Hematopoietic multipotent progenitor cell (in vitro differentiated cells): ENCODE data around the gene UQCC5. TPM values are rescaled to one million over a fixed set of nuclear protein-coding genes. Genes with fewer than 3 reads are reported as not detected.

ENCODE experiments used
- DNase-seq, 3 donors: peaks; one replicate each; pipeline ENCODE4 v3.0.0-alpha.2; 2011 to 2015; ENCODE audit warnings: low read depth in 2 of 3, low spot score in 2 of 3
- total RNA-seq: library from RNA; depleted of rRNA; stranded (reverse); fragments of >200 nt; gene quantifications from one replicate; pipeline ENCODE4 v1.2.3, GENCODE V29; 2012

The UQCC5 gene, protein sequence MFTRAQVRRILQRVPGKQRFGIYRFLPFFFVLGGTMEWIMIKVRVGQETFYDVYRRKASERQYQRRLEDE
- 1.9 TPM for total RNA-seq

DNA sequence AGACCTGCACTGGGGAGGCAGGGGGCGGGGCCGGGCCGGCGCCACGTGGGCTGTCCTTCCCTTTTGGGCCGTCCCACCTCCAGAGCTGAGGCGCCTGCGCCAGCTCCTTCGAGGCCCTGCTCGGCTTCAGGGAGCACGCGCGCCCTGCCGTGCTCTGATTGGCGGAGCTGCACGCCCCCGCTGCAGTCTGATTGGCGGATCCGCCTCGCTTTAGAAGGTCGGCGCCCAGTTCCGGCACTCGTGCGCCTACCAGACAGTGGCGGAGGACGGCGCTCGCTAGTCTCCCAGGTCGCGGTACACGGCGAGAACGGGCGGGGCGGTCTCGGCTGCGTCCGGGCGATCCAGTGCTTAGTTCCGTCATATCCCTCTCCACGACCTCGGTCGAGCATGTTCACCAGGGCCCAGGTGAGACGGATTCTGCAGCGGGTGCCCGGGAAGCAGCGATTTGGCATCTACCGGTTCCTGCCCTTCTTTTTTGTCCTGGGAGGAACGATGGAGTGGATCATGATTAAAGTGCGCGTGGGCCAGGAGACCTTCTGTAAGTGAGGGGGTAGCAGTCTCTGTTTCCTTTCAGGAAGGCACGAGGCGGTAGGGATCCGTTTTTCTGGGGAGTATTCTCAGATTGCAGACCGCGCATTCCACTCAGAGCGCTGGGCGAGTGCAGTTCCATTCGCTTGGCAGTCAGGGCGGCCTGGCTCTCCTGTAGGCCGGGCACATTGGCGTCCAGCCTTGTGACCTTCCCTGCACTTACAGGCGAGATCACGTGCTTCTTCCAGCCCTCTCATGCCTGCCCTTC is at the start of gene UQCC5:
Gene UQCC5 (plus strand): TSS at position 237 of the 796 bp plus-strand sequence. CDS start 151 bp downstream, at position 388.
- peak; percentile 97 to 99 (median 98) for DNase-seq

DNA sequence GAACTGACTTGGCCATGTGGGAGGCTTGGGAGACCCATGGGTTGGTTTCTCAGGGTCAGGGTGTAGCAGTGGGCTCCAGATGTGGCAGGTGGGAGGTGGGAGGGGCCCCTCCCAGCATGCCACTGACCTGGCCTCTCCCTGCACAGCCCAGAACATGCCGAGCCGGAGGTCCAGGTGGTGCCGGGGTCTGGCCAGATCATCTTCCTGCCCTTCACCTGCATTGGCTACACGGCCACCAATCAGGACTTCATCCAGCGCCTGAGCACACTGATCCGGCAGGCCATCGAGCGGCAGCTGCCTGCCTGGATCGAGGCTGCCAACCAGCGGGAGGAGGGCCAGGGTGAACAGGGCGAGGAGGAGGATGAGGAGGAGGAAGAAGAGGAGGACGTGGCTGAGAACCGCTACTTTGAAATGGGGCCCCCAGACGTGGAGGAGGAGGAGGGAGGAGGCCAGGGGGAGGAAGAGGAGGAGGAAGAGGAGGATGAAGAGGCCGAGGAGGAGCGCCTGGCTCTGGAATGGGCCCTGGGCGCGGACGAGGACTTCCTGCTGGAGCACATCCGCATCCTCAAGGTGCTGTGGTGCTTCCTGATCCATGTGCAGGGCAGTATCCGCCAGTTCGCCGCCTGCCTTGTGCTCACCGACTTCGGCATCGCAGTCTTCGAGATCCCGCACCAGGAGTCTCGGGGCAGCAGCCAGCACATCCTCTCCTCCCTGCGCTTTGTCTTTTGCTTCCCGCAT is 49.2 kb upstream of the UQCC5 start:
- DNase-seq = no peak

DNA sequence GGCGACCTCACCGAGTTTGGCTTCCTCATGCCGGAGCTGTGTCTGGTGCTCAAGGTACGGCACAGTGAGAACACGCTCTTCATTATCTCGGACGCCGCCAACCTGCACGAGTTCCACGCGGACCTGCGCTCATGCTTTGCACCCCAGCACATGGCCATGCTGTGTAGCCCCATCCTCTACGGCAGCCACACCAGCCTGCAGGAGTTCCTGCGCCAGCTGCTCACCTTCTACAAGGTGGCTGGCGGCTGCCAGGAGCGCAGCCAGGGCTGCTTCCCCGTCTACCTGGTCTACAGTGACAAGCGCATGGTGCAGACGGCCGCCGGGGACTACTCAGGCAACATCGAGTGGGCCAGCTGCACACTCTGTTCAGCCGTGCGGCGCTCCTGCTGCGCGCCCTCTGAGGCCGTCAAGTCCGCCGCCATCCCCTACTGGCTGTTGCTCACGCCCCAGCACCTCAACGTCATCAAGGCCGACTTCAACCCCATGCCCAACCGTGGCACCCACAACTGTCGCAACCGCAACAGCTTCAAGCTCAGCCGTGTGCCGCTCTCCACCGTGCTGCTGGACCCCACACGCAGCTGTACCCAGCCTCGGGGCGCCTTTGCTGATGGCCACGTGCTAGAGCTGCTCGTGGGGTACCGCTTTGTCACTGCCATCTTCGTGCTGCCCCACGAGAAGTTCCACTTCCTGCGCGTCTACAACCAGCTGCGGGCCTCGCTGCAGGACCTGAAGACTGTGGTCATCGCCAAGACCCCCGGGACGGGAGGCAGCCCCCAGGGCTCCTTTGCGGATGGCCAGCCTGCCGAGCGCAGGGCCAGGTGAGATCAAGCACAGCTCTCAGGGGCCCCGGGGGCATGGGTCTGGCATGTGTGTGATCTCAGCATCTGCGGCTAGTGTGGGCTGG is 48.4 kb upstream of the UQCC5 start:
- no peak for DNase-seq

DNA sequence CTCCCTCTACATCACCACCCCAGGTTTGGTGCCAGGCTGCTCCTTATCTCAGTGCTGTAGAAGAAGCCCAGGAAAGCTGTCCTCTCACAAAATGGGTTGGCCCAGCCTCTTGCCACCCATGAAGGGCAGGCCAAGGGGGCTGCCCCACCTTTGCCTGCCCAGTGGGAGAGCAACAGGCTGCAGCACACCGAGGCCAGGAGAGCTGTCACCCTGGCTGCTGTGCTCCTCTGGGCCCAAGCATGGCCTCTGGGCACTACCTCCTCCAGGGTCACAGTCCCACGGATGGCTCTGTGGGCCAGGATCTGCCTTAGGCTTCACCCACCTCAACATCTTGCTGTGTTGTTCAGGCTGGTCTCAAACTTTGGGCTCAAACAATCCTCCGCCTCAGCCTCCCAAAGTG is 47.7 kb upstream of the UQCC5 start:
- DNase-seq = no peak

DNA sequence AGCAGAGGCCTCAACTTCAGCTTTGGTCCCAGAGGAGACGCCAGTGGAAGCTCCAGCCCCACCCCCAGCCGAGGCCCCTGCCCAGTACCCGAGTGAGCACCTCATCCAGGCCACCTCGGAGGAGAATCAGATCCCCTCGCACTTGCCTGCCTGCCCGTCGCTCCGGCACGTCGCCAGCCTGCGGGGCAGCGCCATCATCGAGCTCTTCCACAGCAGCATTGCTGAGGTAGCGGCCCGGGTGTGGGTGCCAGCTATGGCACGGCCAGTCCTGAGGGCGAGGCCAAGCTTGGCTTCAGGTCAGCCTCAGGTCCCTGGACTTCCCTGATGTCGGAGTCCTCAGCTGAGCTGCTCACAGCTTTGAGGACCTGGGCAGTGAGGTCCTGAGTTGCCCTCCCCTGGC is 47.0 kb upstream of the UQCC5 start:
- no peak for DNase-seq

DNA sequence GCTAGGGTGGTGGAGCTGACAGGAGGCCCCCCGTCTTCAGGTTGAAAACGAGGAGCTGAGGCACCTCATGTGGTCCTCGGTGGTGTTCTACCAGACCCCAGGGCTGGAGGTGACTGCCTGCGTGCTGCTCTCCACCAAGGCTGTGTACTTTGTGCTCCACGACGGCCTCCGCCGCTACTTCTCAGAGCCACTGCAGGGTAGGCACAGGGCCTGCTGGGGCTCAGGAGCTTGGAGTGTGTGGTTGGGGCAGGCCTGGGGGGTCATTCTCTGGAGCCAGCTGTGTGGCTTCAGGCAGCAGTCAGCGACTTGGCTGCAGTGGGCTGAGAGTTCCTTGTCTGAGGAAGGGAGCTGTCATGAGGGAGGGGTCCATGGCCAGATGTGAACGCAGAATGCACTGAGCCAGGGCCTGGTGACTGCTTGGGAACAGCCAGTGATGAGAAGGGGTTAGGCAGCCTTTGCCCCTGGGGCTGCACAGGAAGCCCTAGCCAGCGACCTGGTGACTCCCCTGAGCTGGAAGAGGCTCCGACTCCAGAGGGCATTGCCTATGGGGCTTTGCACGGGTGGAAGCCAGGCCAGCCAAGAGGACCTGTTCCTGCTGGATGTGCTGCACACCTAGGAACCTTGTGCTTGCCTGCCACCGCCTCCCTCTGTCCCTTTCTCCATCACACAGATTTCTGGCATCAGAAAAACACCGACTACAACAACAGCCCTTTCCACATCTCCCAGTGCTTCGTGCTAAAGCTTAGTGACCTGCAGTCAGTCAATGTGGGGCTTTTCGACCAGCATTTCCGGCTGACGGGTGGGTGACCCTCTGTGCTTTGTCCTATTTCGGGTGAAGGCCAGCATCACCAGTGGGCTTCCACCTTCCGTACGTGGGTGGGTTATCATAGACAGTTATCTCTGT is 46.1 kb upstream of the UQCC5 start:
- DNase-seq = no peak

DNA sequence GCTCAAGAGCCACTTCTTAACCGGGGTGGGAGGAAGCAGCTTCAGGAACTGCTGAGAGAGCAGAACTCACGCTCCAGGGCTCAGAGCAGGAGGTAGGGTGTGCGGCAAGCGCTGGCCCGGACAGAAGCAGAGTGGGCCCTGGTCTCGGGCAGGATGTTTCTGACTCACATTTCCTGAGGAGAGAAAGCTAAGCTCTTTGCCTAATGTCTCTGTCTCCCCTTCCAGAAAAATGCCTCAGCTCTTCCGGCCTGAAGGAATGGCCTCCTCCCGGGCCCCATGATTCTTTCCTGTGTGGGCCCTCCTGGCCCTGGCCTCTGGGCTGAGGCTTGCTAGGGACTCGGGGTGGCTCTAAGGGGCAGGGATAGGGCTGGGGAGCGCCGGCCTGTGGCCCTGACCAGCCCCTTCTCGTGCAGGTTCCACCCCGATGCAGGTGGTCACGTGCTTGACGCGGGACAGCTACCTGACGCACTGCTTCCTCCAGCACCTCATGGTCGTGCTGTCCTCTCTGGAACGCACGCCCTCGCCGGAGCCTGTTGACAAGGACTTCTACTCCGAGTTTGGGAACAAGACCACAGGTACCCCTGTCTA is 45.4 kb upstream of the UQCC5 start:
- peak in 2 of 3 donors; percentile 58 to 64 for DNase-seq

DNA sequence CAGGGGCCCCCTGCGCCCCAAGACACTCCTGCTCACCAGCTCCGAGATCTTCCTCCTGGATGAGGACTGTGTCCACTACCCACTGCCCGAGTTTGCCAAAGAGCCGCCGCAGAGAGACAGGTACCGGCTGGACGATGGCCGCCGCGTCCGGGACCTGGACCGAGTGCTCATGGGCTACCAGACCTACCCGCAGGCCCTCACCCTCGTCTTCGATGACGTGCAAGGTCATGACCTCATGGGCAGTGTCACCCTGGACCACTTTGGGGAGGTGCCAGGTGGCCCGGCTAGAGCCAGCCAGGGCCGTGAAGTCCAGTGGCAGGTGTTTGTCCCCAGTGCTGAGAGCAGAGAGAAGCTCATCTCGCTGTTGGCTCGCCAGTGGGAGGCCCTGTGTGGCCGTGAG is 44.3 kb upstream of the UQCC5 start:
- DNase-seq = no peak

DNA sequence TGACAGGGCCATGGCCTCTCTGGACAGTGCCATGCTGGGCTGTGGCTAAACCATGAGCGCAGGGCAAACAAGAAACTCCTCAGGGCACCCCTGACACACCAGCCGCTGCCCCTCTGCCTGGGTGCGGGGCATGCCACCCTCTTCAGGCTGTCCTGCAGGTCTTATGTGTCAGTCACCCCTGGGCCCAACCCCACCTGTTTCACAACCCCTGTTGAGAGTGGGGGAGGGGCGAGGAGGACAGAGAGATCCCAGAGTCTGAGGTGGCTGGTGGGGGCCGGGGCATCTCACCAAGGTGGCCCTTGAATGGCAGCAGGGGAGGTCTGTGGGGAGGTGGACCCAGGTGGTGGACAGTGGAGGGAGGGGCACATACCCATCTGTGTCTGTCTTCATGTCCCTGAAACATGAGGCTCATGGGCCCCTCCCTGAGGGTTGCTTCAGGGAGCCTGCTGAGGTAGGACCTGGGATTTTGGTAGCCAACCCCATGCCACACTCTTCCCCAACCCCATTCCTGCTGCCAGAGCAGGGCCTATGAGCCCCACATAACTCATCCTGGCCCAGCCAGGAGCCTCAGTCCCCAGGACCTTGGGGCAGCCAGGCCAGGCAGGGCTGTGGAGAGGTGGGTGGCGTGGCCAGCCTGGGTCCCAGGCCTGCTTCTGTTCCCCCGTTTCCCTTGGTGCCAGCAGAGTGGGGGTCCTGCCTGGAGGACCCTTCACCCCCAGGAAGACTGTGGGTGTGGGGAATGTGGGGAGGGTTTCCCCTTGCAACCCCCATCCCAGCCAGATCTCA is 43.0 kb upstream of the UQCC5 start:
- no peak for DNase-seq

DNA sequence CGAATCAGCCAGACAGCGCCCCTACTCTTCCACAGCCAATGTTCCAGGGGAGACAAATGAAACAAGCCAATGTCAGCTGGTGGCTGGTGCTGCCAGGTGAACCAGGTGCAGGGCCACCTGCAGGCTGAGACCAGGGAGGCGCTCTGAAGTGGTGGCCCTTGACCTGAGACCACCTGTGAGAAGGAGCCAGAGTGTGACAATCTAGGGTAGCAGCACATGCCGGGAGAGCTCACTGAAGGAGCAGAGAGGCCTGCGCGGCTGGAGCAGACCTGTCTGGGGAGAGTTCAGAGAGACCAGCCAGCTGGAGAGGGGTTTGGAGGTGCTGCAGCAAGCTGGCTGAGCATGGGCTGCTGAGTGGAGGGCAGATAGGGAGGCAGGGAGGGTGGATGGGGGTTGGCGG is 42.0 kb upstream of the UQCC5 start:
- no peak for DNase-seq

DNA sequence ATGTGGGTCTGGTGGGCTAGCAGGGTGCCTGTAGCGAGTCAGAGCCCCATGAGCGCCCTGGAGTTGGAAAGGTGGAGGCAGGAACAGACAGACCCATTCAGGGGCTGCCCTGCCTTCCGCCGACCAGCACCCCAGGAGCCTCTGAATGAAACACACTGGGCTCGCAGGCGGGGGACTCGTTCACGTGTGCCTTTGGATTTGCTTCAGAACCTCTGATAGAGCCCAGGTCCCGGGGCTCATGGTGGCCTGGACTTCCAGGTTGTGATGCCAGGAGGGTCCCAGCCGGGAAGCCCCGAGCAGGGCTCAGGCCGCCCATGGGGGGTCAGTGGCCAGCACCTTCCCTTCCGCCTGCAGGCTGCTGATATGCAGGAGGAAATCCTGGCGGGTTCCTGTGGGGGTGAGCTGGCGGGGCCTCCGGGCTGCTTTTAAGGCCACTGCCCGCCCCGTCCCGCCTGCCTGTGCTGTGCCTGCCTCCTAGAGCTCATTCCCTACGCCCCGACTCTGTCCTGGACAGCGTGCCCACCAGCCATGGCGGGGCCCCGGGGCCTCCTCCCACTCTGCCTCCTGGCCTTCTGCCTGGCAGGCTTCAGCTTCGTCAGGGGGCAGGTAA is 41.4 kb upstream of the UQCC5 start, which contains the start of gene STAB1:
Gene STAB1 (plus strand): TSS at position 453 of the 610 bp plus-strand sequence. CDS start 76 bp downstream, at position 529.
- peak in 2 of 3 donors; percentile 50 to 65 for DNase-seq

DNA sequence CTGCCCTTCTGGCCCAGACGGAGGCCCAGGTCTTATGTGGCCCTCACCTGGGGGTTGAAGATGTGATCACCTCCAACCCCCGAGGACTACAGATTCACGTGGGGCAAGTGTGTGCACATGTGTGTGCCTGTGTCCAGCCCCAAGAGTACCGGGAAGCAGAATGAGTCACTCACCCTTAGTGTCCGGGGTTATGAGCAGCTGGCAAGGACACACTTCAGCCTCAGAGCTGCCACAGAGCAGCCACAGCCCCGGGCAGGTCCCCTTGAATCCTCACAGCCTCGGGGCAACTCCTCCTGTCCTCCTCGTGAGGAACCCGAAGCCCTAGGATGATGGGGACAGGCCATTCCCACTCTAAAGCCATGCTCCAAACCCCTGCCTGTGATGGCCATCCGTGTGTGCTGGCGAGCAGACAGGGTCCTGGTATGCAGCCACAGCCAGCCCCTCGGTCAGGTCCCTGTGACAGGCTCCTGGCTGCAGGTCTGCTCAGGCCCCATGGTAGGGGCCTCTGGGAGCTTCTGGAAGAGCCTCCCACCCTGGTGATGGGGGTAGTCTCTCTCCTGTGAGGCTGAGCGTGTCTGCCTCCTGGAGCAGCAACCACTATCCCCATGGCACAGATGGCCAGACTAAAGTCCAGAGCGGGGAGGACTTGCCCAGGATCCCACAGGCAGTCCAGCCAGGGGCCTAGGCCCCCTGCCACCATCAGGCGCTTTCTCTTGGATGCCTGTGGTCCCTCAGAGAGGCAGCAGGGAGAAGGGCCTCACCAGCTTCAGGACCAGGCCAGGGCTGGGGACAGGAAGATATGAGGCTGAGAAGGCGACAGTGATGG is 40.4 kb upstream of the UQCC5 start:
- no peak for DNase-seq

DNA sequence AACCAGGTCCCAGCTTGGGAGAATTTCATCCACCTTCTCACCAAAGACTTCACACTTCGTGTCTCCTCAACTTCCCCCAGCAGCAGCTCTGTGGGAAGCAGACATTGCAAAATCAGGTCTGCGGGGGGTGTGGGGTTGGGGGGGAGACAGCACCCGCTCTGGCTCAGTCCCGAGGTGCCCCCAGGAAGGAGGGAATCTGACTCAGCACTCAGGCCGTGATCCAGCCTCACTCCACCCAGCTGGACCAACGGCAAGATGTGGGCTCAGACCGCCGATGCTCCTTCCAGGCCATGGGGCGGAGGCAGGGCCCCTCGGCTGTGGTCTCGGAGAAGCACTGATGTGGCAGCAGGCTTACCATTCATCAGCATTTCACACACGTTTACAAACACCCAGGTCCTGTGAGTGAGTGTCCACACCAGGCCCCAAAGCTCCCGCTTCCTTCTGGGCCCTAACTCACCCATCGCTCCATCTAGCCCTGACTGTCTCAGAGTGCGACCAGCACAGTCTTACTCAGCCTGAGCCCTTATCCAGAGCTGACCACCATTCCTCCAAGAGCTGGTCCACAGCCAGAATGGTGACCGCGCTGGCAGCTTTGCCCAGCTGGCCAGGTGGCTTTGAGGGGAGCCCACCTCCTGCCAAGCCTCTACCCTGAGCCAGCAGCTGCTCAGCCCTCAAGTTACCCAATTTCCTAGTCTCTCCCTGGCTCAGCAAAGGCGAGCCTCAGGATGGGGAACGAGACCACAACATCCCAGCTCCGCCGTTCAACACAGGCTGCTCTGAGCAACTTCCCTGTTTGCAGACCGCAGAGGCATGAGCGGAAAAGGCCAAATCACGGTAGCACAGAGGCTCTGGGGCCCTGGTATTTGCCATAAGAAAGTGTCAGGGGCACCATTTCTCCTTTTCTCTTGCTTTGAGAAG is 38.0 kb upstream of the UQCC5 start:
- DNase-seq = peak in 2 of 3 donors; percentile 88 to 91

DNA sequence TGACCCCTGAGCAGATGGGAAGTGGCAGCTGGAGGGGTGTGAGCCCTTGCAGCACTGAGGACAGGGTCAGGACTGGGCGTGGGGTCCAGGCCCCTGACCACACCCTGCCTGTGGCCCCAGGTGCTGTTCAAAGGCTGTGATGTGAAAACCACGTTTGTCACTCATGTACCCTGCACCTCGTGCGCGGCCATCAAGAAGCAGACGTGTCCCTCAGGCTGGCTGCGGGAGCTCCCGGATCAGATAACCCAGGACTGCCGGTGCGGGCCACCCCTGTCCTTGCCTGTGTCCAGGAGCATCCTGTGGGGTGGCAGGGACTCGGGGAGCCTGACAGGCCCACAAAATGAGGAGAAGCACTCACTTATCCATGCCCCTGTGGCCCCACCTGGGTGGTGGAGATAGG is 35.4 kb upstream of the UQCC5 start:
- no peak for DNase-seq

DNA sequence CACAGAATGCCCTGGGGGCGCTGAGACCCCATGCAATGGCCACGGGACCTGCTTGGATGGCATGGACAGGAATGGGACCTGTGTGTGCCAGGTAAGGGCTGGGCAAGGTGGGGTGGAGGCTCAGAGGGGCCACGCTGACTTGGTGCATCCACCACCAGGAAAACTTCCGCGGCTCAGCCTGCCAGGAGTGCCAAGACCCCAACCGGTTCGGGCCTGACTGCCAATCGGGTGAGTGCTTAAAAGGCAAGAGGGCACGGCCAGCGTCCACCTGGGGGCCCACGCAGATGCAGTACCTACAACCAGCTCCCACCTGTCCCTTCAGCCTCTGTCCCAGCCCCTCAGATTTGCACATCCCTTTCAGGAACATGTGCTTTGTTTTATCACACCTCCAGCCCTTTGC is 34.4 kb upstream of the UQCC5 start:
- no peak for DNase-seq

DNA sequence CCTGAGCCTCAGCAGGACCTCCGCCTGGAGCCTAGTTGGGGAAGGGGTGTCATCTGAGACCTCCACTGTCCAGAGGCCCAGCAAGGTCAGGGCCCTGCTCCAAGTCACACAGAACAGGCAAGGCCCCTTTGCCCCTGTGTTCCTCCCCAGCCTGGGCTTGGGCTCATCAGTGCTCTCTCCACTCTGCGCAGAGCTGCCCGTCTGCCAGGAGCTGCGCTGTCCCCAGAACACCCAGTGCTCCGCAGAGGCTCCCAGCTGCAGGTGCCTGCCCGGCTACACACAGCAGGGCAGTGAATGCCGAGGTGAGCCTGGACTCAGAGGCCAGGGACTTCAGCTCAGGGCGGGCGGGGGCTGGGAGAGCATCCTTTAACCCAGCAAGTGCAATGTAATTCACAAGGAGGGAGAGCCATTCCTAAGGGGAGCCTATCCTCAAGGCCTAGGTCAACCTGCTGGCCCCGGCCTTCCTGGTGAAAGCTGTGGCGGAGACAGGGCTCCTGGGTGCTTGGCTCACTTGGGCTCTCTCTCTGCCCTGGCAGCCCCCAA is 33.5 kb upstream of the UQCC5 start:
- no peak for DNase-seq
